Gastroesophageal sphincter (tissue), 3 donors: Measurements from ENCODE around the gene CREBBP.

Experiments
- EP300 ChIP-seq: sonication (generic); formaldehyde crosslinking; IDR thresholded peaks from one replicate; pipeline ENCODE4 v1.6.1; 2017; ENCODE audit warnings: antibody characterized with exemption, mild to moderate bottlenecking
- POLR2A ChIP-seq, 2 donors: fragments of 450-650 bp; IDR thresholded peaks; one replicate each; pipeline ENCODE4 v1.6.1; 2017; ENCODE audit warnings: antibody characterized with exemption in 2 of 2, mild to moderate bottlenecking in 2 of 2, moderate library complexity in 1 of 2
- POLR2AphosphoS5 ChIP-seq: sonication (generic); formaldehyde crosslinking; IDR thresholded peaks from one replicate; pipeline ENCODE4 v1.6.1; 2017; ENCODE audit warnings: antibody characterized with exemption
- TF ChIP-seq, protein P1 (sequence below), 4 experiments: fragments of 200-600 bp in 2 of 4; fragments of 450-650 bp in 2 of 4; sonication (generic) in 1 of 4; IDR thresholded peaks; one replicate each; pipeline ENCODE4 v1.5.1; 2017 to 2019; ENCODE audit warnings: antibody characterized with exemption in 4 of 4, mild to moderate bottlenecking in 2 of 4, moderate library complexity in 2 of 4

- TF ChIP-seq, protein P1, sequence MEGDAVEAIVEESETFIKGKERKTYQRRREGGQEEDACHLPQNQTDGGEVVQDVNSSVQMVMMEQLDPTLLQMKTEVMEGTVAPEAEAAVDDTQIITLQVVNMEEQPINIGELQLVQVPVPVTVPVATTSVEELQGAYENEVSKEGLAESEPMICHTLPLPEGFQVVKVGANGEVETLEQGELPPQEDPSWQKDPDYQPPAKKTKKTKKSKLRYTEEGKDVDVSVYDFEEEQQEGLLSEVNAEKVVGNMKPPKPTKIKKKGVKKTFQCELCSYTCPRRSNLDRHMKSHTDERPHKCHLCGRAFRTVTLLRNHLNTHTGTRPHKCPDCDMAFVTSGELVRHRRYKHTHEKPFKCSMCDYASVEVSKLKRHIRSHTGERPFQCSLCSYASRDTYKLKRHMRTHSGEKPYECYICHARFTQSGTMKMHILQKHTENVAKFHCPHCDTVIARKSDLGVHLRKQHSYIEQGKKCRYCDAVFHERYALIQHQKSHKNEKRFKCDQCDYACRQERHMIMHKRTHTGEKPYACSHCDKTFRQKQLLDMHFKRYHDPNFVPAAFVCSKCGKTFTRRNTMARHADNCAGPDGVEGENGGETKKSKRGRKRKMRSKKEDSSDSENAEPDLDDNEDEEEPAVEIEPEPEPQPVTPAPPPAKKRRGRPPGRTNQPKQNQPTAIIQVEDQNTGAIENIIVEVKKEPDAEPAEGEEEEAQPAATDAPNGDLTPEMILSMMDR (IDR thresholded peaks at IDR 0.05), result no peak
- no peak for TF ChIP-seq POLR2A (IDR thresholded peaks at IDR 0.05)
- TF ChIP-seq EP300, result no peak
- TF ChIP-seq POLR2AphosphoS5, result no peak
Measured at GRCh38 chr16:3881499-3881990, 1.0 kb upstream of the CREBBP start.
